Gastroesophageal sphincter (tissue), 4 donors: ENCODE results near the gene FHOD3. TPM values are rescaled to one million over a fixed set of nuclear protein-coding genes. Genes with fewer than 3 reads are reported as not detected.

Experiments used
- ATAC-seq: fragments of 150-250 bp; one replicate; pipeline ENCODE4 v1.9.1; 2016; ENCODE audit warnings: mild to moderate bottlenecking, moderate library complexity
- H3K27ac ChIP-seq, 4 donors: fragments of 200-600 bp; sonication (generic) in 3 of 4; 1 replicate in 3 of 4; 2 replicates in 1 of 4; pipeline ENCODE4 v1.5.1; 2016 to 2019
- H3K27me3 ChIP-seq: fragments of 200-600 bp; sonication (generic); one replicate; pipeline ENCODE4 v1.5.1; 2019
- H3K36me3 ChIP-seq, 2 donors: fragments of 200-600 bp; sonication (generic); one replicate each; pipeline ENCODE4 v1.5.1; 2019; ENCODE audit warnings: control low read depth in 1 of 2
- H3K4me1 ChIP-seq, 3 donors: fragments of 200-600 bp; sonication (generic); 1 replicate in 2 of 3; 2 replicates in 1 of 3; pipeline ENCODE4 v1.5.1; 2016 to 2019; ENCODE audit warnings: control low read depth in 2 of 3
- H3K4me3 ChIP-seq, 2 donors: fragments of 200-600 bp; sonication (generic); one replicate each; pipeline ENCODE4 v1.5.1; 2019; ENCODE audit warnings: mild to moderate bottlenecking in 1 of 2, moderate library complexity in 1 of 2
- H3K9me3 ChIP-seq, 3 donors: fragments of 200-600 bp; sonication (generic); one replicate each; pipeline ENCODE4 v1.5.1; 2017 to 2019; ENCODE audit warnings: control low read depth in 2 of 3
- CTCF ChIP-seq, 4 experiments: fragments of 200-600 bp in 2 of 4; fragments of 450-650 bp in 2 of 4; sonication (generic) in 1 of 4; IDR thresholded peaks; one replicate each; pipeline ENCODE4 v1.5.1; 2017 to 2019; ENCODE audit warnings: antibody characterized with exemption in 4 of 4, mild to moderate bottlenecking in 2 of 4, moderate library complexity in 2 of 4
- EP300 ChIP-seq: sonication (generic); formaldehyde crosslinking; IDR thresholded peaks from one replicate; pipeline ENCODE4 v1.6.1; 2017; ENCODE audit warnings: antibody characterized with exemption, mild to moderate bottlenecking
- POLR2A ChIP-seq, 2 donors: fragments of 450-650 bp; IDR thresholded peaks; one replicate each; pipeline ENCODE4 v1.6.1; 2017; ENCODE audit warnings: antibody characterized with exemption in 2 of 2, mild to moderate bottlenecking in 2 of 2, moderate library complexity in 1 of 2
- POLR2AphosphoS5 ChIP-seq: sonication (generic); formaldehyde crosslinking; IDR thresholded peaks from one replicate; pipeline ENCODE4 v1.6.1; 2017; ENCODE audit warnings: antibody characterized with exemption
- WGBS, 2 donors: methylation state at CpG; one replicate each; pipeline ENCODE4 v1.1.5; 2018; ENCODE audit warnings: low coverage in 1 of 2; 5-methylcytosine and 5-hydroxymethylcytosine counted together
- total RNA-seq, 4 donors: library from RNA; depleted of rRNA; stranded (reverse); fragments of >200 nt; gene quantifications; one replicate each; pipeline ENCODE4 v1.1.0, GENCODE V29; 2016

Gene FHOD3
- total RNA-seq, 4 donors from 2014 or later = 18.4 to 36.7 (median 30.4) TPM

- ATAC-seq = no peak
- peaks cover 5 to 43% (median 10%) of the 10 kb centered on the region in 3 donors for H3K4me1 ChIP-seq
- WGBS, 2 donors = 46 to 58% methylated on average over 3 of the region's 3 CpGs
Measured at GRCh38 chr18:36688020-36688965, 390.8 kb downstream of the FHOD3 start.

GRCh38 chr18:36692371-36692770 lies 394.9 kb downstream of the FHOD3 start:
- Histone ChIP-seq H3K4me3 (peak overlapping the region in 1 of 2 donors; percentile 46), H3K27me3 (no peaks in the 10 kb centered on the region), H3K9me3 (no peaks in the 10 kb centered on the region), H3K4me1 (peaks cover 5 to 67% (median 10%) of the 10 kb centered on the region in 3 donors), H3K36me3 (no peaks in the 10 kb centered on the region), H3K27ac (peak overlapping the region; percentile 65 to 86 (median 78))
- ATAC-seq = no peak
- 21 to 23% methylated on average over 2 of the region's 2 CpGs for whole genome bisulfite sequencing, 2 donors
- TF ChIP-seq CTCF (IDR thresholded peaks at IDR 0.05) (no peak), POLR2AphosphoS5 (no peak), EP300 (no peak), POLR2A (IDR thresholded peaks at IDR 0.05) (no peak)

More at GRCh38 chr18:36688020-36688965, 390.8 kb downstream of the FHOD3 start:
- Histone ChIP-seq H3K27ac (no peak overlapping the region), H3K4me3 (no peak overlapping the region), H3K36me3 (no peaks in the 10 kb centered on the region), H3K9me3 (peaks cover 0 to 5% (median 0%) of the 10 kb centered on the region in 3 donors), H3K27me3 (no peaks in the 10 kb centered on the region)
- TF ChIP-seq POLR2AphosphoS5 (no peak), CTCF (IDR thresholded peaks at IDR 0.05) (peak; percentile 82 to 92 (median 89))

- Histone ChIP-seq H3K4me1 (peaks cover 5 to 67% (median 10%) of the 10 kb centered on the region in 3 donors), H3K4me3 (peak overlapping the region; percentile 25 to 46), H3K9me3 (no peaks in the 10 kb centered on the region), H3K27ac (peak overlapping the region; percentile 65 to 86 (median 78)), H3K27me3 (no peaks in the 10 kb centered on the region), H3K36me3 (no peaks in the 10 kb centered on the region)
- ATAC-seq = no peak
- WGBS, 2 donors = 8 to 17% methylated on average over 2 to 4 of the region's 9 CpGs
- TF ChIP-seq EP300 (no peak), POLR2A (IDR thresholded peaks at IDR 0.05) (no peak), POLR2AphosphoS5 (no peak), CTCF (IDR thresholded peaks at IDR 0.05) (no peak)
Measured at GRCh38 chr18:36692921-36693332, 395.4 kb downstream of the FHOD3 start.

- TF ChIP-seq CTCF (IDR thresholded peaks at IDR 0.05) (no peak), POLR2AphosphoS5 (no peak), POLR2A (IDR thresholded peaks at IDR 0.05) (no peak), EP300 (no peak)
- H3K4me1 ChIP-seq = peaks cover 5 to 56% (median 10%) of the 10 kb centered on the region in 3 donors
- 7 to 14% methylated on average over 7 to 14 of the region's 15 CpGs for whole genome bisulfite sequencing, 2 donors
- no peaks in the 10 kb centered on the region for H3K36me3 ChIP-seq
- H3K27me3 ChIP-seq = no peaks in the 10 kb centered on the region
- peak overlapping the region; percentile 24 to 86 (median 78) for H3K27ac ChIP-seq
- H3K9me3 ChIP-seq = no peaks in the 10 kb centered on the region
- ATAC-seq = peak; percentile 58
- H3K4me3 ChIP-seq = peak overlapping the region; percentile 25 to 46
Measured at GRCh38 chr18:36693931-36694620, 396.6 kb downstream of the FHOD3 start.
